Skeletal muscle tissue (tissue), 4 donors: ENCODE data around the gene PCED1A. TPM values are rescaled to one million over a fixed set of nuclear protein-coding genes. Genes with fewer than 3 reads are reported as not detected.
A peak's percentile ranks its signal among the peaks of the same experiment; 100 is the strongest.

Source experiments
- H3K27ac ChIP-seq: one replicate; pipeline ENCODE4 v1.7.0; 2013; ENCODE audit warnings: mild to moderate bottlenecking, low read depth, low read length, inconsistent platforms
- H3K27me3 ChIP-seq, 3 donors: one replicate each; pipeline ENCODE4 v1.7.0; 2013; ENCODE audit warnings: low read length in 3 of 3; ENCODE audit not compliant: control insufficient read depth in 3 of 3, insufficient read depth in 3 of 3
- H3K36me3 ChIP-seq, 3 donors: one replicate each; pipeline ENCODE4 v1.7.0; 2013; ENCODE audit warnings: low read length in 3 of 3; ENCODE audit not compliant: control insufficient read depth in 3 of 3, insufficient read depth in 3 of 3
- H3K4me1 ChIP-seq, 3 donors: one replicate each; pipeline ENCODE4 v1.7.0; 2013; ENCODE audit warnings: low read length in 3 of 3, mild to moderate bottlenecking in 3 of 3; ENCODE audit not compliant: control insufficient read depth in 3 of 3, insufficient read depth in 3 of 3
- H3K4me3 ChIP-seq, 3 donors: one replicate each; pipeline ENCODE4 v1.7.0; 2013; ENCODE audit warnings: low read length in 3 of 3
- H3K9ac ChIP-seq, 3 donors: one replicate each; pipeline ENCODE4 v1.7.0; 2013; ENCODE audit warnings: low read length in 3 of 3, mild to moderate bottlenecking in 3 of 3, moderate library complexity in 2 of 3, low read depth in 1 of 3
- H3K9me3 ChIP-seq, 3 donors: one replicate each; pipeline ENCODE4 v1.7.0; 2013; ENCODE audit warnings: low read length in 3 of 3; ENCODE audit not compliant: control insufficient read depth in 3 of 3
- total RNA-seq: library from RNA; depleted of rRNA; stranded (reverse); fragments of >200 nt; gene quantifications from one replicate; pipeline ENCODE4 v1.2.3, GENCODE V29; 2014
- donor health status: Osteomylitis.

PCED1A gene, protein sequence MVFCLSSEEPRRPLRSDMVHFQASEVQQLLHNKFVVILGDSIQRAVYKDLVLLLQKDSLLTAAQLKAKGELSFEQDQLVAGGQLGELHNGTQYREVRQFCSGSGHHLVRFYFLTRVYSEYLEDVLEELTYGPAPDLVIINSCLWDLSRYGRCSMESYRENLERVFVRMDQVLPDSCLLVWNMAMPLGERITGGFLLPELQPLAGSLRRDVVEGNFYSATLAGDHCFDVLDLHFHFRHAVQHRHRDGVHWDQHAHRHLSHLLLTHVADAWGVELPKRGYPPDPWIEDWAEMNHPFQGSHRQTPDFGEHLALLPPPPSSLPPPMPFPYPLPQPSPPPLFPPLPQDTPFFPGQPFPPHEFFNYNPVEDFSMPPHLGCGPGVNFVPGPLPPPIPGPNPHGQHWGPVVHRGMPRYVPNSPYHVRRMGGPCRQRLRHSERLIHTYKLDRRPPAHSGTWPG
- total RNA-seq = 9.4 TPM

DNA sequence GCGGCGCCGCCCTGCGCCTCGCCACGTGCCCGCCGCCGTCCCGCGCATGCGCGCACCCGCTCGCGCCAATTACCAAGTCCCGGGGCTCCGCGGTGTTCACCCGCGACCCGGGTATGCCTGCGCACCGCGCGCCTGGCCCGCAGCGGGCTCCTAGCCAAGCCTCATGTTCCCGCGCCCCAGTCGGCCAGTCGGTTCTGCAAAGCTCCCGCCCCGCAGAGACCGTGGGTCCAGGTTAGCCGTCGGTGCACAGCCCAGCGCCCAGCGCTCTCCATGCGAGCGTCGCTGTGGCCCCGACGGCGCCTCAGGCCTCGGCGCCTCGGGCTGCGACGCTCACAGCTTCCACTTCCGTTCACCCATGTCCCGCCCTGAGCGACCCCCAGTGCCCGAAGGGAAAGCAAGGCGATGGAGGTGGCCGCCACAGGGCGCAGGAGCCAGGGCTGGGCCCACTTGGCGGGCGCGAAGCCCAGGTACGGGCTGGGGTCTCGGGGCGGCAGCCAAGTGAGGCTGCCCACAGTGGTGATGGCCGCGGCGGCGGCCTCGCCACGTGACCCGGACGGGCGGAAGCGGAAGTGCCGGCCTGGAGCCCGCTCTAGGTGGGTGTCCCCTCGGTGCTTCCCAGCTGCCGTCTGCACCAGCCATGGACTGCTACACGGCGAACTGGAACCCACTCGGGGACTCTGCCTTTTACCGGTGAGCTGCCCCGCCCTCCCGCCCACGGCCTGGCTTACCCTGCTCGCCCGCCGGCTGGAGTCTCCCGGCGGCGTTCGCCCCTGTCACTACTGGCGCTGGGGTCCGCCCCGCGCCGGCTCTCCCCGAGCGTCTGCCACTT is at the start of gene PCED1A, which contains the start of gene VPS16:
Gene PCED1A (minus strand): TSS at position 518 of the 829 bp plus-strand sequence. CDS start 743 bp downstream, outside the sequence.
Gene VPS16 (plus strand): TSS at position 608 of the 829 bp plus-strand sequence. CDS start 30 bp downstream, at position 638.
- Histone ChIP-seq H3K27ac (peak within 1 kb of the TSS; percentile 87), H3K4me1 (peaks cover 13 to 21% (median 18%) of the 10 kb centered on the region in 3 donors), H3K4me3 (peak within 1 kb of the TSS; percentile 90 to 95 (median 95)), H3K36me3 (peaks cover 10 to 19% (median 15%) of the 10 kb centered on the region in 3 donors), H3K9me3 (no peaks in the 10 kb centered on the region), H3K9ac (peak within 1 kb of the TSS; percentile 85 to 90 (median 89)), H3K27me3 (no peaks in the 10 kb centered on the region)

DNA sequence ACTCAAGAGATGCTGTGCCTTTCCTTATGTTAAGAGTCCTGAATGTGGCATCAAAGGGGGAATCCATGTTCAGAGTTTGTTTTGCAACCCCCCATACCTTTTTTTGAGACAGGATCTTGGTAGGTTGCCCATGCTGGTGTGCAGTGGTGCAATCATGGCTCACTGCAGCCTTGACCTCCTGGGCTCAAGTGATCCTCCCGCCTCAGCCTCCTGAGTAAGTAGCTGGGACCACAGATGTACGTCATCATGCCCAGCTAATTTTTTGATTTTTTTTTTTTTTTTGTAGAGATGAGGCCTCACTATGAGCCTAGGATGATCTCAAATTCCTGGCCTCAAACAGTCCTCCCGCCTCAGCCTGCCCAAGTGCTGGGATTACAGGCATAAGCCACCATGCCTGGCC is 49.3 kb upstream of the PCED1A start:
- Histone ChIP-seq H3K36me3 (no peaks in the 10 kb centered on the region), H3K9me3 (no peaks in the 10 kb centered on the region), H3K27ac (no peak overlapping the region), H3K9ac (no peak overlapping the region), H3K4me3 (no peak overlapping the region), H3K27me3 (no peaks in the 10 kb centered on the region), H3K4me1 (peaks cover 6 to 24% (median 13%) of the 10 kb centered on the region in 3 donors)

DNA sequence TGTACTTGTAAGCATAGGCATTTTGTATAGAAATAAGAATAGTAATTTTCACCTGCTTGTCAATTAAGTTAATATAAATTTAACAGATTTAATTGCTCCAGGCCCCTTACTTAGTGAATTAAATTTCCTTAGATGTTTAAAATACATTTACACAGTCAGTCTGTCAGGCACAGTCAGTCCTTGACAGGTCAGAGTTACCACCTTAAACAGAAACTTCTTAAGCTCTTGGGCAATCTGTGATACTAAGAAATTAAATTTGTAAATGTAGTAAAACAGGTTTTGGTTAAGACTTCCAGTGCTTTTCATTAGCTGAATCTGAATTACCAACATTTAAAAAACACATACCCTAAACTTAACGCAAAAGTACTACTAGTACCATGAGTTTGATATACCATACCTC is 48.8 kb upstream of the PCED1A start:
- Histone ChIP-seq H3K4me3 (no peak overlapping the region), H3K36me3 (no peaks in the 10 kb centered on the region), H3K27ac (no peak overlapping the region), H3K27me3 (no peaks in the 10 kb centered on the region), H3K9ac (no peak overlapping the region), H3K4me1 (peaks cover 6 to 24% (median 13%) of the 10 kb centered on the region in 3 donors), H3K9me3 (no peaks in the 10 kb centered on the region)

DNA sequence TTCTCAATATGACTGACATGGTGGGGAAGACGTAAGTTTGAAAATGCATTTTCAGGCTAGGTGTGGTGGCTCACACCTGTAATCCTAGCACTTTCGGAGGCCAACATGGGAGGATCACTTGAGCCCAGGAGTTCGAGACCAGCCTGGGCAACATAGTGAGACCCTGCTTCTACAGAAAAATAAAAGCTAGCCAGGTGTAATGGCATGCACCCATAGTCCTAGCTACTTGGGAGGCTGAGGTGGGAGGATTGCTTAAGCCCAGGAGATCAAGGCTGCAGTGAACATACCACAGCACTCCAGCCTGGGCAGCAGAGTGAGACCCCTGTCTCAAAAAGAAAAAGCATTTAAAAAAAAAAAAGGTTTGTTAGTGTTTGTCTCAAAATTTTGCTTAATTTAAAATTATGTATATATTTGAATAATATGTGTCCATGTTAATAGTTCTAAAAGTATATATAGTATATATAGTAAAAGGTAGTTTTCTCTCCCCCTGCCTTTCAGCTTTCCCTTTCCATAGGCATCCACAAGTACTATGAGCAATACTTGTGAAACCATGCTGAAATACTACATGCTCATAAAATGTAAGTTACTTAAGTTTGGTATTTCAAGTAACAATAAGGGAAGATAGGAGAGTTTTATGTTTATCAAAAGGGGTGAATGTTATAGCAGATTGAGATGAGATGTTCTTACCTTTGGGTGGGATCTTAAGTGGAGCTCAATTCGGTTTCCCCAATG is 47.9 kb upstream of the PCED1A start:
- Histone ChIP-seq H3K27me3 (no peaks in the 10 kb centered on the region), H3K27ac (no peak overlapping the region), H3K36me3 (no peaks in the 10 kb centered on the region), H3K9me3 (no peaks in the 10 kb centered on the region), H3K9ac (no peak overlapping the region), H3K4me1 (peaks cover 6 to 24% (median 13%) of the 10 kb centered on the region in 3 donors), H3K4me3 (no peak overlapping the region)

DNA sequence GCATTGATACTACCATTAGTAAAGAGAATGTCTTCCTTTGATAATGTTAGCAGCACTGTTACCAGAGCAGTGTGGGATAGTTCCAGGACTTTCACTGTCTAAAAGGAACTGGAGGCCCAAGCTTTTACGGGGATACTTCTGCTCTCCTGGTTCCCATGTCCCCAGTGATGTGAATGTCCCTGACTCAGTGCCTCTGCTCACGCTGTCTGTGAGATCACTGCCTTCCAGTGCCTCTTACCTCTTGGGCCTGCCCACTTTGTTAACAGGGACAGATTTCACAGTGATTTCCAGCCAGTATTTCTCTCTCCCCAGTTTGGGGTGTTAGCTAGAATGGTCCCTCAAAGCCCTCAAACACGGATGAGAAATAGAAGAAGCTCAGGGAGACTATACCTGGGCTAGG is 47.3 kb upstream of the PCED1A start:
- Histone ChIP-seq H3K27ac (no peak overlapping the region), H3K9me3 (no peaks in the 10 kb centered on the region), H3K27me3 (no peaks in the 10 kb centered on the region), H3K4me3 (no peak overlapping the region), H3K9ac (no peak overlapping the region), H3K4me1 (peaks cover 6 to 21% (median 13%) of the 10 kb centered on the region in 3 donors), H3K36me3 (no peaks in the 10 kb centered on the region)

DNA sequence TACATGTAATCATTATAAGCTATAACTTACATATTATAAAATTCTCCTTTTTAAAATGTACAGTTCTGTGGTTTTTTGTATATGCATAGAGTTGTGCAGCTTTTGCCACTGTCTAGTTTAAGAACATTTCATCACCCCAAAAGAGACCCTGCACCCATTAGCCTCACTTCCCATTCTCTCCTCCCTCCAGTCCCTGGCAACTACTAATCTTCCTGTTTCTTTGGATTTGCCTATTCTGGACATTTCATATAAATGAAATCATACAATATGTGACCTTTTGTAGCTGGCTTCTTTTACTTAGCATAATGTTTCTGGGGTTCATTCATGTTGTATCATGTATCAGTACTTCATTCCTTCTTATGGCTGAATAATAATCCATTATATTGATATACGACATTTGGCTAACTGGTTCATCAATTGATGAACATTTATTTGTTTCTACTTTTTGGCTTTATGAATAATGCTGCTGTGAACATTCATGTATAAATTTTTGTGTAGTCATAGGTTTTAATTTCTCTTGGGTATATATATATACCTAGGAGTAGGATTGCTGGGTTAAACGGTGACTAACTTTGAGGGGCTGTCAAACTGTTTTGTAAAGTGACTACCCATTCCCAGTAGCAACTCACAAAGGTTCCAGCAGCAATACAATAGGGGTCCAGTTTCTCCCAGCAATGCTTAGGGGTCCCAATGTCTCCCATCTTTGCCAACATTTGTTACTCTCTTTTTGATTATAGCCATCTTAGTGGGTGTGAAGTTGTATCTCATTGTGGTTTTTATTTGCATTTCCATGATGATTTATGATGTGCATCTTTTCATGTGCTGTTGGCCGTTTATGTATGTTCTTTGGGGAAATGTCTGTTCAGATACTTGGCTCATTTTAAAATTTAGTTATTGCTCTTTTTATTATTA is 43.5 kb upstream of the PCED1A start:
- H3K27me3 ChIP-seq = no peaks in the 10 kb centered on the region
- no peak overlapping the region for H3K9ac ChIP-seq
- H3K9me3 ChIP-seq = no peaks in the 10 kb centered on the region
- no peaks in the 10 kb centered on the region for H3K36me3 ChIP-seq
- H3K4me3 ChIP-seq = no peak overlapping the region
- peaks cover 2 to 4% (median 3%) of the 10 kb centered on the region in 3 donors for H3K4me1 ChIP-seq
- no peak overlapping the region for H3K27ac ChIP-seq

DNA sequence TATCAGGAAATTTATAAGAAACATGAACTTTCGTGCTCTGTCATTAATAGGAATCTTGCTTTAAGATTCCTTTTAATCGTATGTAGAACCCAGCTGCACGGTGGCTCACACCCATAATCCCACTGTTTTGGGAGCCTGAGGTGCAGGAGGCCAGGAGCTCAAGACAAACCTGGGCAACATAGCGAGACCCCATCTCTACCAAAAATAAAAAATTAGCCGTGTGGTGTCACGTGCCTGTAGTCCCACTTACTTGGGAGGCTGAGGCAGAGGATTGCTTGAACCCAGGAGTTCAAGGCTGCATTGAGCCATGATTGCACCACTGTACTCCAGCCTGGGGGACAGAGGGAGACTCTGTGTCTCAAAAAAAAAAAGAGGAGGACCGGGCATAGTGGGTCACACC is 40.2 kb upstream of the PCED1A start:
- Histone ChIP-seq H3K4me3 (no peak overlapping the region), H3K4me1 (peaks cover 6 to 11% (median 7%) of the 10 kb centered on the region in 3 donors), H3K27ac (no peak overlapping the region), H3K9me3 (no peaks in the 10 kb centered on the region), H3K36me3 (no peaks in the 10 kb centered on the region), H3K27me3 (no peaks in the 10 kb centered on the region), H3K9ac (no peak overlapping the region)

DNA sequence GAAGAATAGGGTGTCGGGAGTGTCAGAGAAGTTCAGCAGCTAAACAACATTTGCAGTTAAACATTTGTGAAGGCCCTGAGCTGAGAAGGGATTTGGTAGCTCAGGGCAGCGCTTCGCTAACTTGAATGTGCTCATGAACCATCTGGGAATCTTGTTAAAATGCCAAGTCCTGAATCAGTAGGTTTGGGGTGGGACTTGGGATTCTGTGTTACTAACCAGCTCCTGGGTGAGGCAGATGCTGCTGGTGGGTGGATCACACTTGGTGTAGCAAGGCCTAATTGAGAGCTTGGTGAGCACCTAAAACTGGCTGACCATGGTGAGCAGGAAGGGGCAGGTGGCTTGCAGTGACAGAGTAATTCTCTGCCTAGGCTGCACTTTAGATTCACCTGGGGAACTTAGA is 38.7 kb upstream of the PCED1A start:
- Histone ChIP-seq H3K9ac (no peak overlapping the region), H3K27ac (no peak overlapping the region)

DNA sequence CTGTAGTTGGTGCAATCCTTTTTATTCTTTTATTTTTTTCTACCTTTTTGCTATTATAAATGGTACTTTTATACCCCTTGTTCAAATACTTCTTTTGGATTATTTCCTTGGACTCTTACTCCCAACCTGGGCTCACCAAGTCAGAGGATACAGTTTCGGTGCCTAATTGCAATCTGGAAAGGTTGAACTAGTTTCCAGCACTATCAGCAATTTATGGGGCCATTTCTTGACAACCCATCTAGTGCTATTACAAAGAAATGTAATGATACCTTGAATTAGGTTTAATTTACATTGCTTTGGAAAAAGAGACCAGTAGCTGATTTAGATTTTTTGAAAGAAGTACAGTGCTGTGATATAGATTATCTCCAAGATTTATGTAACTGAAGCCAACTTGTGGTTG is 38.1 kb upstream of the PCED1A start:
- Histone ChIP-seq H3K36me3 (peaks cover 0 to 2% (median 0%) of the 10 kb centered on the region in 3 donors), H3K27me3 (no peaks in the 10 kb centered on the region)

More for the DNA sequence above, 38.7 kb upstream of the PCED1A start:
- H3K9me3 ChIP-seq = no peaks in the 10 kb centered on the region
- H3K4me3 ChIP-seq = no peak overlapping the region
- peaks cover 17 to 25% (median 20%) of the 10 kb centered on the region in 3 donors for H3K4me1 ChIP-seq
- peaks cover 0 to 2% (median 0%) of the 10 kb centered on the region in 3 donors for H3K36me3 ChIP-seq
- H3K27me3 ChIP-seq = no peaks in the 10 kb centered on the region

More for the DNA sequence above, 38.1 kb upstream of the PCED1A start:
- Histone ChIP-seq H3K4me1 (peaks cover 17 to 25% (median 20%) of the 10 kb centered on the region in 3 donors), H3K4me3 (no peak overlapping the region), H3K9ac (no peak overlapping the region), H3K27ac (no peak overlapping the region), H3K9me3 (no peaks in the 10 kb centered on the region)
